Stimulated activated effector memory CD8-positive, alpha-beta T cell treated with anti-CD3 and anti-CD28 coated beads, Interleukin-12 subunit alpha, Interleukin-12 subunit beta, amount 100 ng/mL, for 72 hours (primary cell): ENCODE data around the gene MPI.
"Not testable (repeated sequence)": the region's sequence is repeated elsewhere in the genome, so short reads cannot be mapped to it uniquely, and the experiment has no call there.

Experiments used
- ATAC-seq: fragments of 150-1000 bp; cut with Tn5 transposase; 2 replicates; pipeline ENCODE4 v1.10.0; 2021
- DNase-seq, 2 donors: peaks; one replicate each; pipeline ENCODE4 v3.0.0; 2021 to 2022; ENCODE audit warnings: low spot score in 2 of 2
- H3K27ac Mint-ChIP-seq: one replicate; pipeline ENCODE4 v1.8.0; 2022; ENCODE audit warnings: mild to moderate bottlenecking, mixed read lengths
- H3K36me3 Mint-ChIP-seq: one replicate; pipeline ENCODE4 v1.8.0; 2022; ENCODE audit warnings: mild to moderate bottlenecking, mixed read lengths
- H3K4me1 Mint-ChIP-seq: one replicate; pipeline ENCODE4 v1.8.0; 2022; ENCODE audit warnings: mixed read lengths
- H3K4me3 Mint-ChIP-seq: one replicate; pipeline ENCODE4 v1.8.0; 2022; ENCODE audit warnings: mild to moderate bottlenecking, mixed read lengths
- H3K9me3 Mint-ChIP-seq: one replicate; pipeline ENCODE4 v1.8.0; 2022; ENCODE audit warnings: mixed read lengths

The MPI gene

DNA sequence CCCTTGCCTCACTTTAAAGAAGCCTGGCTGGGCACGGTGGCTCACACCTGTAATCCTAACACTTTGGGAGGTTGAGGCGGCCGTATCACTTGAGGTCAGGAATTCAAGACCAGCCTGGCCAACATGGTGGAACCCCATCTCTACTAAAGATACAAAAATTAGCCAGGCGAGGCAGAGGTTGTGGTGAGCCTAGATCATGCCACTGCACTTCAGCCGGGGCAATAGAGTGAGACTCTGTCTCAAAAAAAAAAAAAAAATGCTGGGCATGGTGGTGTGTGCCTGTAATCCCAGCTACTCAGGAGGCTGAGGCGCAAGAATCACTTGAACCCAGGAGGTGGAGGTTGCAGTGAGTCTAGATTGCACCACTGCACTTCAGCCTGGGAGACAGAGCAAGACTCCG, 4.5 kb downstream of the MPI start:
- H3K36me3 Mint-ChIP-seq, result peaks cover 85% of the 10 kb centered on the region
- DNase-seq, H3K4me3 Mint-ChIP-seq, H3K27ac Mint-ChIP-seq, H3K9me3 Mint-ChIP-seq, ATAC-seq: not testable (repeated sequence)
- H3K4me1 Mint-ChIP-seq, result peaks cover 44% of the 10 kb centered on the region

DNA sequence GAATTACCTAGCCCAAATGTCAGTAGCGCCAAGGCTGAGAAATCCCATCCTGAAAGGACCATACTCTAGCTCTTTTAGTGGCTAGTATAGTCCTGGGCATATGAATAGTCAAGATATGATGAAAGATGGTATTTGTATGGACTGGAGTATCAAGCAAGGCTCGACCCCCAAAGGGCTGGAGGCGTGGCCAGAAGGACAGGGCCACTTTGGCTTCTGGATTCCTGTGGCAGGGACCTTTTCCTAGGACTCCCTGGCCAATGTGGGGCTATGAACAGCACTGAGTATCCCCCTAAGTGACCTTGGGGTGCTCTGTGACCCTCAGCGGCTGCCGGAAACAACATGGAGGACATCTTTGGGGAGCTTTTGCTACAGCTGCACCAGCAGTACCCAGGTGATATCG, 6.0 kb downstream of the MPI start:
- no peak overlapping the region for H3K27ac Mint-ChIP-seq
- H3K4me1 Mint-ChIP-seq, result peaks cover 36% of the 10 kb centered on the region
- DNase-seq (no peak), ATAC-seq (no peak)
- no peak overlapping the region for H3K4me3 Mint-ChIP-seq
- peaks cover 87% of the 10 kb centered on the region for H3K36me3 Mint-ChIP-seq
- H3K9me3 Mint-ChIP-seq, result no peaks in the 10 kb centered on the region

DNA sequence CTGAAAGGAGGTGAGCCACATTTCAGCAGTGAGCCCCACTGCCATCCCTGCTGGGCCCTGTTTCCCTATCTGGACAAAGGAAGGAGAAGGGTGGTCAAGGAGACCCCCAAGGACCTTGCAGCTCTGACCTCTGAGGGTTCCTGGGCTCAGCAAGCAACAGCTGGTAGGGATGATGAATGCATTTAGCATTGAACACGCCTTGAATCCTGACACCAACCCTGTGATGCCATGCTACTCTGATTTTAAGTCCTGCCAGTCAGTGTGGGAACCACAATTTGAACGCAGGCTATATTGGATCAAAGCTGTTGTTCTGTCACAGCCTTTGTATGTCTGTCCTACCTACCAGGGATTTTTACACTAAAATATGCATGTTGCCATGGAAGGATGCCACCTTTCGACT, 6.5 kb downstream of the MPI start:
- Mint-ChIP-seq H3K27ac (no peak overlapping the region), H3K4me1 (peaks cover 32% of the 10 kb centered on the region), H3K36me3 (peaks cover 90% of the 10 kb centered on the region)

DNA sequence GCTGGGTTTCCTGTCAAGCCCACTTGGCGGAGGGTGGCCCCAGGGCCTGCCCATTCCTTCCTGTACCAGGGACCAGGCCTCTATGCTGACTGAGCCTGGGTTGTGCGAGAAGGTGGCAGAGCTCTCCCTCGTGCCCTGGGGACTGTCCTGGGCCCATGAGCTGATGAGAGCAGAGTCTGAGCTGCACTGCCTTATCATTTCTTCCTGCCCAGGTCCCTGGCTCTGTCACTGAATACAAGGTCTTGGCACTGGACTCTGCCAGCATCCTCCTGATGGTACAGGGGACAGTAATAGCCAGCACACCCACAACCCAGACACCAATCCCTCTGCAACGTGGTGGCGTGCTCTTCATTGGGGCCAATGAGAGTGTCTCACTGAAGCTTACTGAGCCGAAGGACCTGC, 7.5 kb downstream of the MPI start:
- H3K4me3 Mint-ChIP-seq, result no peak overlapping the region
- H3K9me3 Mint-ChIP-seq, result no peaks in the 10 kb centered on the region
- DNase-seq, result no peak
- no peak for ATAC-seq
- H3K36me3 Mint-ChIP-seq, result peaks cover 90% of the 10 kb centered on the region
- H3K27ac Mint-ChIP-seq, result no peak overlapping the region
- peaks cover 31% of the 10 kb centered on the region for H3K4me1 Mint-ChIP-seq

More for the DNA sequence above, 6.5 kb downstream of the MPI start:
- Mint-ChIP-seq H3K4me3 (no peak overlapping the region), H3K9me3 (no peaks in the 10 kb centered on the region)
- DNase-seq, result no peak
- ATAC-seq, result no peak

DNA sequence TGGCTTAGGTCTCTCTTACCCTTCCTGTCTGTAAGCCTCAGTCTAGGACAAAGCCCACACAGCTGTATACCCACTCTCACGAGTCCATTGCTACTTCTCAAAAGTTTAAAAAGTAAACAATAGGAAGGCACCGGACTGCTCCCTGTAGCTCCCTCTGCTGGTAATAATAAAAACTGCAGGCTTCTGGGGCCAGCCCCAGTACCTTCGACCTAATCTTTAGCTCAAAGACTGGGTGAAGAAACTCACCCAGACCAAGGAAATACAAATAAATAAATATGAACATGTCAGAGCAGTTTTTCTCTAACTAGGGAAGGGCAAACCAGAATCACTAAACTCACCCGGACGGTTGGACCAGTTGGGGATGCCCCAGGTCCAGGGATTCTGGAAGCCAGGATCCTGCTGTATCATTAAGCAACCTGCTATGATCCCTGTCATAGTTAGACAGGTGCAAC, 11.8 kb downstream of the MPI start:
- Mint-ChIP-seq H3K9me3 (no peaks in the 10 kb centered on the region), H3K27ac (peak overlapping the region; percentile 74), H3K36me3 (peaks cover 86% of the 10 kb centered on the region), H3K4me3 (no peak overlapping the region), H3K4me1 (peaks cover 36% of the 10 kb centered on the region)
- peak; percentile 56 to 81 for DNase-seq
- peak; percentile 59 for ATAC-seq

DNA sequence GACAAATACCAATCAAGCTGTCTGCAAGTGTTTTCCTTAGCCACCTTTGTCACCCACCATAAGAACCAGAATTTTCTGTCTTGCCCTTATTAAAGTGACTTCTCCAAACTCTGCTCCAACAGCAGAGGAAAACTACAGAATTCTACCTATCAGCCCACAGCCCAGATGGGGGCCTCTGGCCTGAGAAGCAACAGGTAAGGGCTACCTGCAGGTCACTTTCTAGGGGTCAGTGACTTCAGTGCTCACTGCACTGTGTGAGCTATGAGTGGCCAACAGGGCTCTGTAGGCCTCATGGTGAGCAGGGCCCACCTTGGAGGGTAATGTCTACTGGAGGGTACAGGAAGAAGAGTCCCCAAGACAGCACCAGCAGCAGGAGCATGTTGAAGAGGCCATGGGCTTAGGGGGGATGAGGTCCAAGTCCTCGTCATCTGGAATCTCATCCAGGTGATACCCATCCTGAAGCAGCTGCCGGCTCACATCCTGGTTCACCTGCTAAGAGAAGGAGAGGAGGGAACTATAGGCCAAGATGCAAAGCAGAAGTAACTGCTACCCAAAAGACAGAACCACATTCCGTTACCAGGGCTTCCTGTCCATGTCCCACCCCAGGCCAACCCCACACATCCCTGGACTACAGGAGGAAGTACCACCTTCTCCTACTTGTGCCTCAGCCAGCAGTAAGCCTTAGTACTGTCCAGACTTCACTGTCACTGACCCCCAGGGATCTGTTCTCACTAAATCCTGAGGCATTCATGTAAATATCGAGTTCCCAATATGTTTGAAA, 12.6 kb downstream of the MPI start:
- DNase-seq, result no peak
- peaks cover 81% of the 10 kb centered on the region for H3K36me3 Mint-ChIP-seq
- no peak for ATAC-seq
- peak overlapping the region; percentile 74 for H3K27ac Mint-ChIP-seq
- no peak overlapping the region for H3K4me3 Mint-ChIP-seq
- no peaks in the 10 kb centered on the region for H3K9me3 Mint-ChIP-seq
- peaks cover 45% of the 10 kb centered on the region for H3K4me1 Mint-ChIP-seq

DNA sequence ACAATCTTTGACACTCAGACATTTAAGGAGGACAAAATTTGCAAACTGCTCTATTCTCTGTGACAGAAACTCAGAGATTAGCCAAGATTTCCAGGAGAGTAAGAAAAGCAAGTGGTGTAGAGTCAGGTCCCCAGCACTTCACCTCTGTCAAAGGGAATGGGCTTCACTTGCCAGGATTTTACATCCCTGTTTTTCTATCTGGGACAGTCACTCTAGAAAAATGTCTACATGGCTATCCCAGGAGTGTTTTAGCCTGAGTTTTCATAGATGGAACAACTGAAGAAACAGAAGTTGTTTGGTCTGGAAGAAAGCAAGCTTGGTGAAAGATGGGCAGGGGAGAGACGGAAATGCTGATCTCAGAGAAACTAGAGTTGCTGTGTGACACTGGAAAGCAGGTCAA, 13.8 kb downstream of the MPI start:
- Mint-ChIP-seq H3K27ac (peak overlapping the region; percentile 99), H3K4me1 (peaks cover 48% of the 10 kb centered on the region), H3K9me3 (no peaks in the 10 kb centered on the region), H3K36me3 (peaks cover 69% of the 10 kb centered on the region), H3K4me3 (no peak overlapping the region)
- ATAC-seq (no peak), DNase-seq (no peak)

DNA sequence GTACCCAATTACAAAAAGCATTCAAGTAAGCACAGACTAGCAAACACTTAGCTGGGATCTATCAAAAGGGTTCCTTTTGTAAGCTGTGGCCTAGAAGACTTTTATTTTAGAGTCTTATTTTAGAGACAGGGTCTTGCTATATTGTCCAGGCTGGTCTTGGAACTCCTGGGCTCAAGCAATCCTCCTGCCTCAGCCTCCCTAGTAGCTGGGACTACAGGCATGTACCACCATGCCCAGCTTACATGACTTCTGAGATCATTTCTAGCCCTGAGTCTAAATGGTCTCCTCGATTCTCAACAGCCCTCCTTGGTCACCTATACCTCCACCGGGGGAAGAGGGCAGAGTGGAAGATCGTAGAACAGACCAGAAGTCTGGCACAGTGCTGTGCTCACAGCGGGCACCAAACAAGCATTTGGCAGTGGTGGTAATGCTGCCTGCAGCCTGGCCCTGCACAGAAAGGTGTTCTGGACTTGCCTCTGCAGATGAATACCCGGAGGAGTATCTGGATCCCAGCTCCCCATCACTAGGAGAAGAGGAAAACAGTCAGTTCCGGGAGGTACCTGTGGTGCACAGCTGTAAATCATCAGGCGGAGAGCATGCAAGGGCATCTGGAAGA, 14.5 kb downstream of the MPI start:
- Mint-ChIP-seq H3K4me3 (peak overlapping the region; percentile 98), H3K36me3 (peaks cover 63% of the 10 kb centered on the region), H3K4me1 (peaks cover 48% of the 10 kb centered on the region), H3K9me3 (no peaks in the 10 kb centered on the region), H3K27ac (peak overlapping the region; percentile 99)
- ATAC-seq, result no peak
- no peak for DNase-seq

DNA sequence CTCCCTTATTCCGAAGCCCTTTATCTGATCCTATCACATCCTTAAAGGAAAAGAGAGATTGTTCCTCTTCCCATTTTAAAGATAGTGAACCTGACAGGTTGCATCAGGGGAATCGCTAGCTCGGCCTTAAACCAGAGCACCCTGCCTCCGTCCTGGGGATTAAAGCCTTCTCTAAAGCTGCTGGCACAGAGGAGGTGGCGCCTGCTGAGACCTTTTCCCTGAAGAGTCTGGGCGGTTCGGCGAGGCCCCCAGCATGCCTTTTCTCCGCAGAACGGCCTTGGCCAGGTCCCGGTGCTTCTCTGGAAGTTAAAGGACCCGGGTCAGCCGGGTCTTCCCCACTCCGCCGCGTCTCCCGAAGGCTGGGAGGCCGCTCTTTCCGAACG, 16.2 kb downstream of the MPI start:
- Mint-ChIP-seq H3K36me3 (peaks cover 45% of the 10 kb centered on the region), H3K4me1 (peaks cover 41% of the 10 kb centered on the region)
- peak; percentile 53 for ATAC-seq

DNA sequence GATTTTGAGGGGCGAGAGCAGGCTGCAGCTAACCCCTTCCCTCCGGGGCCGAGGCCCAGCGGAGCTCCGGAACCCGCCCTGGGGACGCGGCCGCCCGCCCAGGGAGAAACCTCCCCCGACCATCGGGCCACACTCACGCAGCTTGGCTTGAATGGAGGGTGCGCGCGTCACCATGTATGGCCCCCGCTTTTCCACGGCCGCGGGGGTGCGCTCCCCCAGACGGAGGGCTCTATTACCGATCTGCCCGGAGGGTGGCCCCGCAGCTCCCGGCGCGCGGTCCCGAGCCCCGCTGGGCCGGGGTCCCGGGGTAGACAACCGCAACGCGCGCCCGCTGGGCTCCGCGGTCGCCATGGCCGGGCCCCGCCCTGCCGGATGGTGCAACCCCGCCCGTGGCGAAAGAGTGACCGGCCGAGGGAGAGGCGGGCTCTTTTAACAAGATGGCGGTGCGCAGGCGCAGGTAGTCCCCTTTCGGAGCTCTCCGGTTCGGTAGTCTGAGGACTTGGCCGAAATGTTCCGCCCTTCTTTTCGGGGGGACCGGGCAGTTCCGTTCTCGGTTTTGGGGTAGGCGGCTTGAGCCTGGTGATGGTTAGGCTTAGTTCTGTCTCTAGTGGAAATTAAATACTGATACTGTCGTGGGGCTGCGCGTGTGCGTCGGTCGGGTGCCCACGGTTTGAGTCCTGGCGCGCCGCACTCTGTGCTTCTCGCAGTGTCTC, 16.8 kb downstream of the MPI start, which contains the start of gene FAM219B:
Gene FAM219B (minus strand): TSS at position 402 of the 713 bp plus-strand sequence. CDS start 51 bp downstream, at position 351.
- no peaks in the 10 kb centered on the region for H3K9me3 Mint-ChIP-seq
- peaks cover 44% of the 10 kb centered on the region for H3K36me3 Mint-ChIP-seq
- H3K4me1 Mint-ChIP-seq, result peaks cover 41% of the 10 kb centered on the region
- ATAC-seq (peak; percentile 91), DNase-seq (peak; percentile 80 to 95)
- peak within 1 kb of the TSS; percentile 99 for H3K27ac Mint-ChIP-seq
- peak within 1 kb of the TSS; percentile 98 for H3K4me3 Mint-ChIP-seq

More for the DNA sequence above, 16.2 kb downstream of the MPI start:
- Mint-ChIP-seq H3K27ac (peak overlapping the region; percentile 99), H3K9me3 (no peaks in the 10 kb centered on the region), H3K4me3 (peak overlapping the region; percentile 98)
- peak in 1 of 2 donors; percentile 73 for DNase-seq

DNA sequence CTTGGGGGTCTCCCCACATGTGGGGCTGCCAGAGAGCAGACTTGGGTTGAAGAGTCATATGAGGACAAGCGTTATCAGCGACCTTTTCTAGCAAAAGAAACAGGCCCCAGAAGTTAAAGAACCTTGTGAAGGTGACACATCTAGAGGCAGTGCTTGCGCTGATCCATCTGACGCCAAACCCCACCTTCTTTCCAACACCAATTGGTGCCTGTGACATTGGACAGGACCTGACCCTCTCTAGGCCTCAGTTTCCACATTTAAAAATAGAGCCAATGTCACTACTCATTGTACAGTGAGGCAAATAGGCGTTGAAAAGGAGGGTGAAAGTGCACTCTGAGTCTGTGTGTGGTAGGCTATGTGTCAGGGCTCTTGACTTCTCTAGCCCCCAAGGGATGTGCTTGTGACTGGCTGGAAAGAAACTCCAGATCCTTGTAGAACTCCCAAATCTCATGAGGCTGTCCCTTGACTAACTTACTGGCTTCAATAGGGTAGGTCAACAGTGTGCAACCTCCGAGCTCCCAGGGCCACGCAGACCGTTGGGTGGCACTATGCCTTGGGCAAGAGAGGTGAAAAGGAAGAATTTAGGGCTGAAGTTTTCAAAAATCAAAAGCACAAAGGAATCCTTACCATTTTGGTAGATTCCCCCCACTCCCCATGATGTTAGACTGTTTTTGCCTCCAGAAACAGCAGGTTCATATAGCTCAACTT, 17.5 kb downstream of the MPI start:
- peak; percentile 29 for ATAC-seq
- peaks cover 44% of the 10 kb centered on the region for H3K36me3 Mint-ChIP-seq
- H3K27ac Mint-ChIP-seq, result peak overlapping the region; percentile 99
- peaks cover 34% of the 10 kb centered on the region for H3K4me1 Mint-ChIP-seq
- no peaks in the 10 kb centered on the region for H3K9me3 Mint-ChIP-seq
- H3K4me3 Mint-ChIP-seq, result peak overlapping the region; percentile 98
- no peak for DNase-seq

DNA sequence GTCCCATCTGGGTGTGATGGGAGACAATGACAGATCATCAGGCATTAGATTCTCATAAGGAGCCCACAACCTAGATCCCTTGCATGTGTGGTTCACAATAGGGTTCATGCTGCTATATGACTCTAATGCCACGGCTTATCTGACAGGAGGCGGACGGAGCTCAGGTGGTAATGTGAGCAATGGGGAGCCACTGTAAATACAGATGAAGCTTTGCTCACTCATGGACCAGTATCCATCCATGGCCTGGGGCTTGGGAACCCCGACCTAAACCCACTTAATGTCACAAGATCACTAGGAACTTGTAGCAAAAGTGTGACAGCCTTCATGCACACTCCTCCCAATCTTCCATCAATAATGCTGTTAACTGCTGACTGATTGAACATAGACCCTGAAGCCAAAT, 18.8 kb downstream of the MPI start:
- Mint-ChIP-seq H3K9me3 (no peaks in the 10 kb centered on the region), H3K36me3 (peaks cover 41% of the 10 kb centered on the region), H3K4me3 (no peak overlapping the region), H3K4me1 (peaks cover 29% of the 10 kb centered on the region), H3K27ac (no peak overlapping the region)
- ATAC-seq, result no peak
- DNase-seq, result no peak

DNA sequence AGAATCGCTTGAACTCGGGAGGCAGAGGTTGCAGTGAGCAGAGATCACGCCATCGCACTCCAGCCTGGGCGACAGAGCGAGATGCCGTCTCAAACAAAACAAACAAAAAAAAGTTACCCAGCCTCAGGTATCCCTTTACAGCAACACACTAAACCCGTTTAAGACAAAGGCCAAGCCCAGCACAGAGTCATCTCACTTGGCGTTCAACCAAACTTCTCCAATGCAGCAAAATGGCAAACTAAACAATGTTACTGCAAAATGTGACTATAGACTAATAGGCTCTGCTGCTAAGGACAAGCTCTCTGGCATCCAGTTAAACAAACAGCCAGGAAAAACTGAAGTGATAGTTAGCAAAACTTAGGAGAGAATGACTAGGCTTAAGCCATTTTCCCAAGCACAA, 23.2 kb downstream of the MPI start:
- H3K27ac Mint-ChIP-seq, result no peak overlapping the region
- H3K9me3 Mint-ChIP-seq, result no peaks in the 10 kb centered on the region
- ATAC-seq (no peak), DNase-seq (no peak)
- peaks cover 66% of the 10 kb centered on the region for H3K36me3 Mint-ChIP-seq
- H3K4me1 Mint-ChIP-seq, result no peaks in the 10 kb centered on the region
- H3K4me3 Mint-ChIP-seq, result no peak overlapping the region

DNA sequence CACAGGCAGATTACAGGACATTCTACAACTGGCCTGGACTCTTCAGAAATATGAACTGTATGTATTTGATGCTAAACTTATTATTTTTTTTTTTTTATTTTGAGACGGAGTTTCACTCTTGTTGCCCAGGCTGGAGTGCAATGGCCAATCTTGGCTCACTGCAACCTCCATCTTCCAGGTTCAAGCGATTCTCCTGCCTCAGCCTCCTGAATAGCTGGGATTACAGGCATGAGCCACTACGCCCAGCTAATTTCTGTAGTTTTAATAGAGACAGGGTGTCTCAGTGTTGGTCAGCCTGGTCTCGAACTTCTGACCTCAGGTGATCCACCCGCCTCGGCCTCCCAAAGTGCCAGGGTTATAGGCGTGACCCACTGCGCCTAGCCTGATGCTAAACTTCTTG, 24.0 kb downstream of the MPI start:
- ATAC-seq, H3K9me3 Mint-ChIP-seq, H3K4me1 Mint-ChIP-seq, DNase-seq, H3K4me3 Mint-ChIP-seq, H3K27ac Mint-ChIP-seq: not testable (repeated sequence)
- peaks cover 74% of the 10 kb centered on the region for H3K36me3 Mint-ChIP-seq

DNA sequence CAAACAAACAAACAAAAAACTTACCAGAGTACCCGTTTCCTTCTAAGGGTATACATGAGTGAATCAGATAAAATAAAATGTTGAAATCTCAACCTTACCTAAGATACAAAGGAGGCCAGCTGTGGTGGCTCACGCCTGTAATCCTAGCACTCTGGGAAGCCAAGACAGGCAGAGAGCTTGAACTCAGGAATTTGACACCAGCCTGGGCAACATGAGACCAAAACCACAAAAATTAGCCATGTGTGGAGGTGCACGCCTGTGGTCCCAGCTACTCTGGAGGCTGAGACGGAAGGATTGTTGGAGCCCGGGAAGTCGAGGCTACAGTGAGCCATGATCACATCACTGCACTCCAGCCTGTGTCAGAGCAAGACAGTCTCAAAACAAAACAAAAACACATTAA, 27.8 kb downstream of the MPI start:
- ATAC-seq (no peak), DNase-seq (no peak)
- H3K4me3 Mint-ChIP-seq, result no peak overlapping the region
- peaks cover 99% of the 10 kb centered on the region for H3K36me3 Mint-ChIP-seq
- no peak overlapping the region for H3K27ac Mint-ChIP-seq
- no peaks in the 10 kb centered on the region for H3K4me1 Mint-ChIP-seq
- H3K9me3 Mint-ChIP-seq, result no peaks in the 10 kb centered on the region
